Measurements from ENCODE around the gene MTHFR.

MTHFR gene

GRCh38 chr1:11759791-11760190 is 46.0 kb downstream of the MTHFR start:
- no peak for DNase-seq (ENCODE audit: low read depth in 2 of 2)

GRCh38 chr1:11757047-11757446 is 48.7 kb downstream of the MTHFR start:
- no peak for DNase-seq (ENCODE audit: low read depth in 2 of 2)

- no peak for DNase-seq (ENCODE audit: low read depth in 2 of 2)
These were observed 52.1 kb downstream of the MTHFR start for GRCh38 chr1:11753555-11754208.

- DNase-seq (ENCODE audit: low read depth in 2 of 2): no peak
These were observed 53.2 kb downstream of the MTHFR start for GRCh38 chr1:11752359-11753088.

GRCh38 chr1:11751087-11751486 is 54.7 kb downstream of the MTHFR start:
- DNase-seq (ENCODE audit: low read depth in 2 of 2): no peak

- no peak for DNase-seq (ENCODE audit: low read depth in 2 of 2)
These were observed 55.8 kb downstream of the MTHFR start for GRCh38 chr1:11749996-11750395.

- DNase-seq (ENCODE audit: low read depth in 2 of 2): no peak
These were observed 56.5 kb downstream of the MTHFR start for GRCh38 chr1:11749203-11749689.

- DNase-seq (ENCODE audit: low read depth in 2 of 2): no peak
These were observed 57.2 kb downstream of the MTHFR start for GRCh38 chr1:11748294-11749202.

GRCh38 chr1:11746795-11747487 is 58.8 kb downstream of the MTHFR start:
- DNase-seq (ENCODE audit: low read depth in 2 of 2): no peak

- no peak for DNase-seq (ENCODE audit: low read depth in 2 of 2)
These were observed 59.7 kb downstream of the MTHFR start for GRCh38 chr1:11746092-11746491.

- no peak for DNase-seq (ENCODE audit: low read depth in 2 of 2)
These were observed 61.5 kb downstream of the MTHFR start for GRCh38 chr1:11744287-11744686.

- no peak for DNase-seq (ENCODE audit: low read depth in 2 of 2)
These were observed 63.7 kb downstream of the MTHFR start for GRCh38 chr1:11741919-11742558.

GRCh38 chr1:11741482-11741881 is 64.3 kb downstream of the MTHFR start:
- no peak for DNase-seq (ENCODE audit: low read depth in 2 of 2)

GRCh38 chr1:11740258-11741192 is 65.2 kb downstream of the MTHFR start:
- no peak for DNase-seq (ENCODE audit: low read depth in 2 of 2)

GRCh38 chr1:11738783-11739182 is 67.0 kb downstream of the MTHFR start:
- no peak for DNase-seq (ENCODE audit: low read depth in 2 of 2)

GRCh38 chr1:11738096-11738495 is 67.7 kb downstream of the MTHFR start:
- DNase-seq (ENCODE audit: low read depth in 2 of 2): no peak

GRCh38 chr1:11736746-11737639 is 68.8 kb downstream of the MTHFR start:
- DNase-seq (ENCODE audit: low read depth in 2 of 2): peak in 1 of 2 experiments; percentile 34

- peak; percentile 78 to 90 for DNase-seq (ENCODE audit: low read depth in 2 of 2)
These were observed 69.7 kb downstream of the MTHFR start, which contains the start of gene AGTRAP for GRCh38 chr1:11735854-11736745. TSS of gene AGTRAP (plus strand) at chr1:11736136. CDS start at chr1:11736209, 73 bp downstream.

Measured in stimulated activated CD4-positive, alpha-beta T cell treated with anti-CD3 and anti-CD28 coated beads, Interleukin-12 subunit alpha, Interleukin-12 subunit beta, amount 100 ng/mL, for 24 hours (primary cell).